OCI-LY1 (cell line): ENCODE results near the gene ZNF444.

Source experiments
- H2AFZ ChIP-seq: fragments of 200-600 bp; sonication (generic), shearing (Covaris generic); 2 replicates; pipeline ENCODE4 v1.6.0; 2014; ENCODE audit warnings: antibody characterized with exemption, mild to moderate bottlenecking, low read length
- H3F3A ChIP-seq: fragments of 200-600 bp; sonication (generic), shearing (Covaris generic); 2 replicates; pipeline ENCODE4 v1.6.0; 2014; ENCODE audit warnings: mild to moderate bottlenecking, antibody characterized with exemption, low read length, moderate library complexity; ENCODE audit not compliant: insufficient read depth
- H3K27ac ChIP-seq: fragments of 200-600 bp; sonication (generic); 2 replicates; pipeline ENCODE4 v1.5.1; 2014; ENCODE audit warnings: low read length, mixed run types, mild to moderate bottlenecking, low read depth; ENCODE audit not compliant: poor library complexity, severe bottlenecking
- H3K27me3 ChIP-seq: fragments of 200-600 bp; sonication (generic); 2 replicates; pipeline ENCODE4 v1.6.0; 2014; ENCODE audit warnings: antibody characterized with exemption, mild to moderate bottlenecking, low read length, moderate library complexity; ENCODE audit not compliant: insufficient read depth
- H3K36me3 ChIP-seq: fragments of 200-600 bp; sonication (generic); 2 replicates; pipeline ENCODE4 v1.6.1; 2014; ENCODE audit warnings: mild to moderate bottlenecking, antibody characterized with exemption, low read length, moderate library complexity, mixed read lengths; ENCODE audit not compliant: insufficient read depth
- H3K4me1 ChIP-seq: fragments of 200-600 bp; sonication (generic); 2 replicates; pipeline ENCODE4 v1.5.1; 2014; ENCODE audit warnings: mild to moderate bottlenecking, low read length, moderate library complexity; ENCODE audit not compliant: insufficient read depth, severe bottlenecking
- H3K4me2 ChIP-seq: fragments of 200-600 bp; sonication (generic), shearing (Covaris generic); 2 replicates; pipeline ENCODE4 v1.6.1; 2014; ENCODE audit warnings: low read length
- H3K4me3 ChIP-seq: fragments of 200-600 bp; sonication (generic); 2 replicates; pipeline ENCODE4 v1.5.1; 2014; ENCODE audit warnings: low read length, low read depth, mild to moderate bottlenecking, mixed read lengths; ENCODE audit not compliant: poor library complexity, severe bottlenecking
- H3K79me2 ChIP-seq: fragments of 200-600 bp; shearing (Covaris generic); 2 replicates; pipeline ENCODE4 v1.6.1; 2016; ENCODE audit warnings: mixed run types, low read length, mixed read lengths; ENCODE audit not compliant: insufficient read depth
- H3K9ac ChIP-seq: fragments of 200-600 bp; sonication (generic), shearing (Covaris generic); 2 replicates; pipeline ENCODE4 v1.6.1; 2014; ENCODE audit warnings: mild to moderate bottlenecking, low read length, mixed read lengths
- H3K9me2 ChIP-seq: fragments of 200-600 bp; sonication (generic), shearing (Covaris generic); 2 replicates; pipeline ENCODE4 v1.6.1; 2014; ENCODE audit warnings: low read depth, mild to moderate bottlenecking, low read length, mixed read lengths
- H3K9me3 ChIP-seq: fragments of 200-600 bp; shearing (Covaris generic); 2 replicates; pipeline ENCODE4 v1.6.1; 2014; ENCODE audit warnings: low read length, mixed read lengths
- H4K20me1 ChIP-seq: fragments of 200-600 bp; sonication (generic), shearing (Covaris generic); 2 replicates; pipeline ENCODE4 v1.6.0; 2016; ENCODE audit warnings: mild to moderate bottlenecking, low read length; ENCODE audit not compliant: insufficient read depth
- EZH2 ChIP-seq: fragments of 200-600 bp; sonication (generic), shearing (Covaris generic); IDR thresholded peaks from 2 replicates; pipeline ENCODE4 v1.8.0; 2017; ENCODE audit warnings: borderline replicate concordance, mixed run types, mild to moderate bottlenecking, antibody characterized with exemption, low read length, moderate library complexity, mixed read lengths
- TF ChIP-seq, protein P1 (sequence below): fragments of 200-600 bp; sonication (generic), shearing (Covaris generic); IDR thresholded peaks from 2 replicates; pipeline ENCODE4 v1.5.1; 2017; ENCODE audit warnings: mild to moderate bottlenecking, antibody characterized with exemption, low read length, moderate library complexity, mixed read lengths

ZNF444 gene

DNA sequence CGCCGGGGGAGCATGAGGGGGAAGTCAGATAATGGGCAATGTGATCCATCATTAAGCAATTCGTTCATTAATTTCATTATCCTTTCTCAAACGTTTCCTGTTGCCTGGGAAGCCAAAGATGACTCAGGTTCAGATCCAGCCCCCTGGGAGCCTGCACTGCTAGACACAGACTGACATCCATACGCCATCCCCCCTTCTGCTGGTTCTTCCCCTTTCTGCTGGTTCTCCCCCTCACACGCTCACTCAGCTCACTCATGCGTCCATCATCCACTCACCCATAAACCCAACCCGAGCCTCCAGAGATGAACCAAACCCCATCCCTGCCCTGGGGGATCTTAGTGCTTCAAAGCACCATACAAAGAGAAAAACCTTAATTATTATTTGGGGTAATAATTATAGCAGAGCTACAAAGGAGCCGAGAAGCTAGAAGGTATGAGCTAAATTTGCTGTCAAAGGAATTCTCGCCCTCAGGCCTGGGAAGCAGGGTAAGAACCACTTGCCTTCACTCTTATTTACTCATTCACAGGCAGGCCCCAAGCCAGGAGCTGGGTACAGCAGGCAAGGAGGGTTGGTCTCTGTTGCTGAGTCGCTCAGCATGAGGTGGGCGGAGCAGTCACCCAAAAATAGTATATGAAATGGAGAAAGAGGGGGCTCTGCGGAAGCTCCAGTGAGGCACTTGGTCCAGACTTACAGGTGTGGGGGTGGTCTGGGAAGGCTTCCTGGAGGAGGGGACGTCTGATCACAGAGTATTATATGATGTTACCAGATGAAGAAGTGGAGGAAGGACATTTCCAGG lies 7.0 kb upstream of the ZNF444 start:
- Histone ChIP-seq H3K27ac (peak overlapping the region; percentile 28), H3K9me3 (no peaks in the 10 kb centered on the region), H3K4me3 (no peak overlapping the region), H2AFZ (0 out of 2 replicates have a peak overlapping the region, but pooled peaks have one; percentile 21), H3K27me3 (no peaks in the 10 kb centered on the region), H3K9me2 (no peaks in the 10 kb centered on the region), H3K79me2 (no peaks in the 10 kb centered on the region), H4K20me1 (no peaks in the 10 kb centered on the region), H3F3A (no peaks in the 10 kb centered on the region), H3K4me2 (peak overlapping the region; percentile 9; the same call in 1 of the 2 replicates), H3K9ac (peak overlapping the region; percentile 1; the same call in 1 of the 2 replicates), H3K4me1 (peaks cover 13% of the 10 kb centered on the region), H3K36me3 (no peaks in the 10 kb centered on the region)
- no peak for TF ChIP-seq EZH2
- TF ChIP-seq, protein P1, sequence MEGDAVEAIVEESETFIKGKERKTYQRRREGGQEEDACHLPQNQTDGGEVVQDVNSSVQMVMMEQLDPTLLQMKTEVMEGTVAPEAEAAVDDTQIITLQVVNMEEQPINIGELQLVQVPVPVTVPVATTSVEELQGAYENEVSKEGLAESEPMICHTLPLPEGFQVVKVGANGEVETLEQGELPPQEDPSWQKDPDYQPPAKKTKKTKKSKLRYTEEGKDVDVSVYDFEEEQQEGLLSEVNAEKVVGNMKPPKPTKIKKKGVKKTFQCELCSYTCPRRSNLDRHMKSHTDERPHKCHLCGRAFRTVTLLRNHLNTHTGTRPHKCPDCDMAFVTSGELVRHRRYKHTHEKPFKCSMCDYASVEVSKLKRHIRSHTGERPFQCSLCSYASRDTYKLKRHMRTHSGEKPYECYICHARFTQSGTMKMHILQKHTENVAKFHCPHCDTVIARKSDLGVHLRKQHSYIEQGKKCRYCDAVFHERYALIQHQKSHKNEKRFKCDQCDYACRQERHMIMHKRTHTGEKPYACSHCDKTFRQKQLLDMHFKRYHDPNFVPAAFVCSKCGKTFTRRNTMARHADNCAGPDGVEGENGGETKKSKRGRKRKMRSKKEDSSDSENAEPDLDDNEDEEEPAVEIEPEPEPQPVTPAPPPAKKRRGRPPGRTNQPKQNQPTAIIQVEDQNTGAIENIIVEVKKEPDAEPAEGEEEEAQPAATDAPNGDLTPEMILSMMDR: no peak

DNA sequence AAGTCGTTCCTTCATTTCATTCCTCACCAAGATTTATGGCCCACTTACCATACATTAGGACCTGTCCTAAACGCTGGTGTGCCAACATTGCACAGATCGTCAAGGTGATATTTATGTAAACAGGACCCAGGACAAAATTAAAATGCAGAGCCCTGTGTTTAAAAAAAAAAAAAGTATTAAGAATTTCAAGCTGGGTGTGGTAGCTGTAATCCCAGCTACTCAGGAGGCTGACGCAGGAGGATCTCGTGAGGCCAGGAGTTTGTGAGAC lies 6.5 kb upstream of the ZNF444 start:
- Histone ChIP-seq H3K9ac (no peak overlapping the region), H3K27ac (peak overlapping the region; percentile 28), H2AFZ (0 out of 2 replicates have a peak overlapping the region, but pooled peaks have one; percentile 21), H3K36me3 (no peaks in the 10 kb centered on the region), H4K20me1 (no peaks in the 10 kb centered on the region), H3K4me1 (peaks cover 13% of the 10 kb centered on the region), H3F3A (no peaks in the 10 kb centered on the region), H3K79me2 (no peaks in the 10 kb centered on the region), H3K27me3 (no peaks in the 10 kb centered on the region), H3K4me2 (0 out of 2 replicates have a peak overlapping the region, but pooled peaks have one; percentile 9), H3K4me3 (no peak overlapping the region), H3K9me2 (no peaks in the 10 kb centered on the region), H3K9me3 (no peaks in the 10 kb centered on the region)
- no peak for TF ChIP-seq EZH2

DNA sequence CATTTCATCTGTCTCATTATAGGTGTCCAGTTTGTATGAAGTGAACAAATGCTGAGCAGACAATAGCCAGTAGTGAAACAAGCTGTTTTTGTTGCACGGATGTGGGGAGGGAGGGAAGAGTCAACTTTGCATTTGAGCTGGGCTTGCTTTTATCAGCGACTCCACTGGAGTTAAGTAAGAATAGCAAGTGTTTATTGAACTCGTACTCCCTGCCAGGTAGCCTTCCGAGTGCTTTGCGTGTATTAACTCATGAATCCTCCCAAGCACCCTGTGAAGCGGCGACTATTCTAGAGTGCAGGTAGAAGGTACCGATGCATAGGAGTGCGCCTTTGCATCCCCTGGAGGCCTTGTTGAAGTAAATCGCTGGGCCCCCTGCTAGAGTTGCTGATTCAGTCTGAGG lies 4.7 kb upstream of the ZNF444 start:
- TF ChIP-seq, protein P1: no peak
- TF ChIP-seq EZH2: no peak
- no peak overlapping the region for H3K4me3 ChIP-seq
- no peaks in the 10 kb centered on the region for H3K27me3 ChIP-seq
- no peak overlapping the region for H2AFZ ChIP-seq
- H3K36me3 ChIP-seq: no peaks in the 10 kb centered on the region
- no peaks in the 10 kb centered on the region for H4K20me1 ChIP-seq
- no peak overlapping the region for H3K9ac ChIP-seq
- no peaks in the 10 kb centered on the region for H3K9me3 ChIP-seq
- no peak overlapping the region for H3K27ac ChIP-seq
- no peaks in the 10 kb centered on the region for H3K79me2 ChIP-seq
- no peak overlapping the region for H3K4me2 ChIP-seq
- peaks cover 21% of the 10 kb centered on the region for H3K4me1 ChIP-seq
- H3F3A ChIP-seq: no peaks in the 10 kb centered on the region
- H3K9me2 ChIP-seq: no peaks in the 10 kb centered on the region

DNA sequence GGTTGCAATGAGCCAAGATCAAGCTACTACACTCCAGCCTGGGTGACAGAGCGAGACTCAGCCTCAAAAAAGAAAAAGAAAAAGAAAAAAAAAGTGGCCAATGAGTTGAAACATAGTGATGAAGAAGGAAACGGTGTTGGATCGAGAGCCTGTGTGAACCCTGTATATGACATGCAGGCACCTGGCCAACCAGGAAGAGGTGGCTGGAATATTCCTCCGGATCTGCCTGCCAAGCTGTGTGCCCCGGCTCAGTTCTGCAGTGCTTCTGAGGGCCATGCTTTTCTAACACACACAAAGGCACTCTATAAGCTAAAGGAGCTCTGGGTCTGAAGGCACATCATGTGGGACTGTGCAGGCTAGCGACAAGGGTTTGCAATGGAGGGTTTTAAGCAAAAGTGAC lies 3.7 kb upstream of the ZNF444 start:
- no peak overlapping the region for H3K4me2 ChIP-seq

More for the DNA sequence above, 3.7 kb upstream of the ZNF444 start:
- H3K4me3 ChIP-seq: no peak overlapping the region
- peaks cover 8% of the 10 kb centered on the region for H3K79me2 ChIP-seq
- no peaks in the 10 kb centered on the region for H3K9me2 ChIP-seq
- no peaks in the 10 kb centered on the region for H3K27me3 ChIP-seq
- TF ChIP-seq, protein P1: no peak
- TF ChIP-seq EZH2: no peak
- H4K20me1 ChIP-seq: no peaks in the 10 kb centered on the region
- H3F3A ChIP-seq: no peaks in the 10 kb centered on the region
- no peak overlapping the region for H3K9ac ChIP-seq
- H3K4me1 ChIP-seq: peaks cover 28% of the 10 kb centered on the region
- no peak overlapping the region for H2AFZ ChIP-seq
- H3K36me3 ChIP-seq: peaks cover 3% of the 10 kb centered on the region; the same call in 1 of the 2 replicates
- no peak overlapping the region for H3K27ac ChIP-seq
- H3K9me3 ChIP-seq: no peaks in the 10 kb centered on the region
